Activated T-cell treated with anti-CD3 and anti-CD28 coated beads, Interleukin-2, amount 50 U/mL, for 4 hours (primary cell): Measurements from ENCODE around the gene CLDN34. TPM values are rescaled to one million over a fixed set of nuclear protein-coding genes. Genes with fewer than 3 reads are reported as not detected.

ENCODE experiments used
- ATAC-seq, 2 donors: fragments of 200-7000 bp; cut with Tn5 transposase; one replicate each; pipeline ENCODE4 v1.10.0; 2021
- DNase-seq: peaks from one replicate; pipeline ENCODE4 v3.0.0-alpha.2; 2020
- H3K27me3 Mint-ChIP-seq: one replicate; pipeline ENCODE4 v1.8.0; 2021; ENCODE audit warnings: low read depth, mixed read lengths
- H3K36me3 Mint-ChIP-seq: one replicate; pipeline ENCODE4 v1.8.0; 2022; ENCODE audit warnings: mixed read lengths; ENCODE audit not compliant: insufficient read depth
- H3K4me1 Mint-ChIP-seq: one replicate; pipeline ENCODE4 v1.8.0; 2021; ENCODE audit warnings: low read depth, mixed read lengths
- H3K4me3 Mint-ChIP-seq: one replicate; pipeline ENCODE4 v1.8.0; 2021; ENCODE audit warnings: mild to moderate bottlenecking, moderate library complexity, mixed read lengths
- H3K9me3 Mint-ChIP-seq: one replicate; pipeline ENCODE4 v1.8.0; 2021; ENCODE audit warnings: mixed read lengths
- total RNA-seq, 3 donors: library from RNA; stranded (reverse); gene quantifications; one replicate each; pipeline ENCODE4 v1.2.1, GENCODE V29; 2021

CLDN34 gene
- total RNA-seq, result not detected

- Mint-ChIP-seq H3K9me3 (no peaks in the 10 kb centered on the region), H3K4me1 (no peaks in the 10 kb centered on the region), H3K36me3 (no peaks in the 10 kb centered on the region), H3K4me3 (no peak within 1 kb of the TSS), H3K27me3 (peaks cover 3% of the 10 kb centered on the region)
- ATAC-seq (no peak), DNase-seq (no peak)
These were observed at the start of gene CLDN34 for GRCh38 chrX:9966775-9967408. Gene CLDN34 (plus strand): TSS chrX:9967358. CDS start chrX:9967358, 0 bp downstream.

- Mint-ChIP-seq H3K4me3 (no peak overlapping the region), H3K4me1 (no peaks in the 10 kb centered on the region), H3K36me3 (no peaks in the 10 kb centered on the region), H3K27me3 (peaks cover 3% of the 10 kb centered on the region), H3K9me3 (no peaks in the 10 kb centered on the region)
- DNase-seq, result no peak
- no peak for ATAC-seq
These were observed 49.3 kb upstream of the CLDN34 start for GRCh38 chrX:9917861-9918260.

- ATAC-seq, result peak in 1 of 2 donors; percentile 35
- no peak for DNase-seq
- H3K9me3 Mint-ChIP-seq, result no peaks in the 10 kb centered on the region
- no peaks in the 10 kb centered on the region for H3K36me3 Mint-ChIP-seq
- no peak overlapping the region for H3K4me3 Mint-ChIP-seq
- no peaks in the 10 kb centered on the region for H3K27me3 Mint-ChIP-seq
- no peaks in the 10 kb centered on the region for H3K4me1 Mint-ChIP-seq
These were observed 47.5 kb upstream of the CLDN34 start for GRCh38 chrX:9919632-9920172.

- no peaks in the 10 kb centered on the region for H3K4me1 Mint-ChIP-seq
- DNase-seq (no peak), ATAC-seq (no peak)
- no peaks in the 10 kb centered on the region for H3K9me3 Mint-ChIP-seq
- no peaks in the 10 kb centered on the region for H3K36me3 Mint-ChIP-seq
- H3K4me3 Mint-ChIP-seq, result no peak overlapping the region
- no peaks in the 10 kb centered on the region for H3K27me3 Mint-ChIP-seq
These were observed 45.8 kb upstream of the CLDN34 start for GRCh38 chrX:9921407-9921806.

- no peaks in the 10 kb centered on the region for H3K4me1 Mint-ChIP-seq
- no peaks in the 10 kb centered on the region for H3K36me3 Mint-ChIP-seq
- no peaks in the 10 kb centered on the region for H3K9me3 Mint-ChIP-seq
- no peak for DNase-seq
- no peak for ATAC-seq
- no peaks in the 10 kb centered on the region for H3K27me3 Mint-ChIP-seq
- no peak overlapping the region for H3K4me3 Mint-ChIP-seq
These were observed 43.8 kb upstream of the CLDN34 start for GRCh38 chrX:9923357-9923756.

GRCh38 chrX:9926002-9926401 is 41.2 kb upstream of the CLDN34 start:
- DNase-seq (no peak), ATAC-seq (no peak)
- Mint-ChIP-seq H3K4me1 (no peaks in the 10 kb centered on the region), H3K27me3 (no peaks in the 10 kb centered on the region), H3K36me3 (no peaks in the 10 kb centered on the region), H3K9me3 (no peaks in the 10 kb centered on the region), H3K4me3 (no peak overlapping the region)

- DNase-seq (no peak), ATAC-seq (no peak)
- Mint-ChIP-seq H3K4me3 (no peak overlapping the region), H3K9me3 (no peaks in the 10 kb centered on the region), H3K36me3 (no peaks in the 10 kb centered on the region), H3K27me3 (no peaks in the 10 kb centered on the region), H3K4me1 (no peaks in the 10 kb centered on the region)
These were observed 39.3 kb upstream of the CLDN34 start for GRCh38 chrX:9927698-9928482.

GRCh38 chrX:9935436-9935835 is 31.7 kb upstream of the CLDN34 start:
- H3K9me3 Mint-ChIP-seq, result no peaks in the 10 kb centered on the region
- no peaks in the 10 kb centered on the region for H3K4me1 Mint-ChIP-seq
- H3K36me3 Mint-ChIP-seq, result no peaks in the 10 kb centered on the region
- ATAC-seq, result no peak
- peaks cover 13% of the 10 kb centered on the region for H3K27me3 Mint-ChIP-seq
- no peak overlapping the region for H3K4me3 Mint-ChIP-seq
- no peak for DNase-seq

- Mint-ChIP-seq H3K4me3 (no peak overlapping the region), H3K4me1 (peaks cover 13% of the 10 kb centered on the region), H3K36me3 (no peaks in the 10 kb centered on the region), H3K27me3 (peaks cover 13% of the 10 kb centered on the region), H3K9me3 (no peaks in the 10 kb centered on the region)
- DNase-seq (no peak), ATAC-seq (no peak)
These were observed 29.4 kb upstream of the CLDN34 start for GRCh38 chrX:9937761-9938160.

GRCh38 chrX:9938516-9938915 is 28.6 kb upstream of the CLDN34 start:
- ATAC-seq (no peak), DNase-seq (no peak)
- H3K27me3 Mint-ChIP-seq, result peaks cover 13% of the 10 kb centered on the region
- no peak overlapping the region for H3K4me3 Mint-ChIP-seq
- no peaks in the 10 kb centered on the region for H3K36me3 Mint-ChIP-seq
- H3K9me3 Mint-ChIP-seq, result no peaks in the 10 kb centered on the region
- peaks cover 13% of the 10 kb centered on the region for H3K4me1 Mint-ChIP-seq

- DNase-seq, result no peak
- ATAC-seq, result no peak
These were observed 26.7 kb upstream of the CLDN34 start for GRCh38 chrX:9940421-9940820.

GRCh38 chrX:9942086-9942485 is 25.1 kb upstream of the CLDN34 start:
- Mint-ChIP-seq H3K27me3 (peaks cover 9% of the 10 kb centered on the region), H3K4me3 (peak overlapping the region; percentile 9), H3K4me1 (peaks cover 13% of the 10 kb centered on the region), H3K9me3 (no peaks in the 10 kb centered on the region), H3K36me3 (no peaks in the 10 kb centered on the region)
- DNase-seq (peak; percentile 16), ATAC-seq (peak; percentile 92 to 93)

More at GRCh38 chrX:9940421-9940820, 26.7 kb upstream of the CLDN34 start:
- H3K9me3 Mint-ChIP-seq, result no peaks in the 10 kb centered on the region
- peaks cover 13% of the 10 kb centered on the region for H3K4me1 Mint-ChIP-seq
- peaks cover 10% of the 10 kb centered on the region for H3K27me3 Mint-ChIP-seq
- H3K36me3 Mint-ChIP-seq, result no peaks in the 10 kb centered on the region
- H3K4me3 Mint-ChIP-seq, result no peak overlapping the region

GRCh38 chrX:9943420-9943819 is 23.7 kb upstream of the CLDN34 start:
- ATAC-seq (no peak), DNase-seq (no peak)
- no peak overlapping the region for H3K4me3 Mint-ChIP-seq
- peaks cover 12% of the 10 kb centered on the region for H3K27me3 Mint-ChIP-seq
- H3K36me3 Mint-ChIP-seq, result no peaks in the 10 kb centered on the region
- H3K9me3 Mint-ChIP-seq, result no peaks in the 10 kb centered on the region
- peaks cover 13% of the 10 kb centered on the region for H3K4me1 Mint-ChIP-seq

- peaks cover 4% of the 10 kb centered on the region for H3K4me1 Mint-ChIP-seq
- no peaks in the 10 kb centered on the region for H3K9me3 Mint-ChIP-seq
- DNase-seq (no peak), ATAC-seq (no peak)
- H3K27me3 Mint-ChIP-seq, result peaks cover 12% of the 10 kb centered on the region
- no peaks in the 10 kb centered on the region for H3K36me3 Mint-ChIP-seq
- no peak overlapping the region for H3K4me3 Mint-ChIP-seq
These were observed 19.9 kb upstream of the CLDN34 start for GRCh38 chrX:9947131-9947794.
